HepG2 (cell line): Measurements from ENCODE around the gene C11orf68. TPM values are rescaled to one million over a fixed set of nuclear protein-coding genes. Genes with fewer than 3 reads are reported as not detected.

Source experiments
- ATRX ChIP-seq: sonication (generic); formaldehyde crosslinking; IDR thresholded peaks from 2 replicates; pipeline ENCODE4 v1.4.0; 2020; ENCODE audit warnings: missing genetic modification reagents, borderline replicate concordance
- DR1 ChIP-seq: sonication (generic); formaldehyde crosslinking; IDR thresholded peaks from 2 replicates; pipeline ENCODE4 v1.8.0; 2021; ENCODE audit warnings: mild to moderate bottlenecking, missing genetic modification reagents, inconsistent platforms
- FOXK1 ChIP-seq: sonication (generic); formaldehyde crosslinking; IDR thresholded peaks from 2 replicates; pipeline ENCODE4 v1.4.0; 2020; ENCODE audit warnings: low read depth, missing genetic modification reagents, borderline replicate concordance
- HNRNPUL1 ChIP-seq: fragments of 200-400 bp; formaldehyde crosslinking; IDR thresholded peaks from 2 replicates; pipeline ENCODE4 v1.6.1; 2017; ENCODE audit warnings: low read depth, mild to moderate bottlenecking, low read length, moderate library complexity
- KAT7 ChIP-seq: IDR thresholded peaks from 2 replicates; pipeline ENCODE4 v1.6.1; 2018; ENCODE audit warnings: borderline replicate concordance, missing compliant biosample characterization
- KLF15 ChIP-seq: sonication (generic); formaldehyde crosslinking; IDR thresholded peaks from 2 replicates; pipeline ENCODE4 v1.8.1; 2023; ENCODE audit warnings: borderline replicate concordance, mild to moderate bottlenecking, inconsistent platforms, missing genetic modification reagents, mixed read lengths
- PHF20 ChIP-seq: sonication (generic); formaldehyde crosslinking; IDR thresholded peaks from 2 replicates; pipeline ENCODE4 v1.5.0; 2020; ENCODE audit warnings: mild to moderate bottlenecking, missing genetic modification reagents
- SAP130 ChIP-seq: IDR thresholded peaks from 2 replicates; pipeline ENCODE4 v1.6.1; 2016; ENCODE audit warnings: low read depth
- SIN3A ChIP-seq: IDR thresholded peaks from 2 replicates; pipeline ENCODE4 v1.6.1; 2011; ENCODE audit warnings: low read depth, mild to moderate bottlenecking, control low read depth, low read length, borderline replicate concordance
- ZBTB8A ChIP-seq: sonication (generic); formaldehyde crosslinking; IDR thresholded peaks from 2 replicates; pipeline ENCODE4 v1.4.0; 2020; ENCODE audit warnings: mild to moderate bottlenecking, low read depth, missing genetic modification reagents, borderline replicate concordance
- ZFP37 ChIP-seq: sonication (generic); formaldehyde crosslinking; IDR thresholded peaks from 2 replicates; pipeline ENCODE4 v1.4.0; 2020; ENCODE audit warnings: missing genetic modification reagents, borderline replicate concordance
- ZFY ChIP-seq: sonication (generic); formaldehyde crosslinking; IDR thresholded peaks from 2 replicates; pipeline ENCODE4 v1.4.0; 2020; ENCODE audit warnings: missing genetic modification reagents
- ZMYM3 ChIP-seq: sonication (generic); formaldehyde crosslinking; IDR thresholded peaks from 2 replicates; pipeline ENCODE4 v1.5.1; 2020; ENCODE audit warnings: mild to moderate bottlenecking, missing genetic modification reagents
- ZNF432 ChIP-seq: sonication (generic); formaldehyde crosslinking; IDR thresholded peaks from 2 replicates; pipeline ENCODE4 v1.5.0; 2020; ENCODE audit warnings: missing genetic modification reagents, mild to moderate bottlenecking, borderline replicate concordance
- ZNF792 ChIP-seq: IDR thresholded peaks from 2 replicates; pipeline ENCODE4 v1.6.1; 2016
- polyA plus RNA-seq, 8 experiments: library from polyadenylated mRNA; depleted of rRNA in 3 of 8; stranded (reverse) in 7 of 8; unstranded in 1 of 8; fragments of >200 nt; fragmentation: Illumina TruSeq in 4 of 8; extraction: Trizol in 4 of 8; gene quantifications; 2 replicates each; pipeline versions ENCODE4 v1.2.1 to v1.2.3, GENCODE V29; 2011 to 2016; ENCODE audit warnings: low read depth in 4 of 8, missing spikeins in 1 of 8, mixed read lengths in 1 of 8; ENCODE audit not compliant: insufficient read depth in 1 of 8
- total RNA-seq, 5 experiments: library from RNA; depleted of rRNA; stranded (reverse); fragments of >200 nt; fragmentation: Illumina TruSeq; extraction: Trizol; gene quantifications; 2 replicates each; pipeline ENCODE4 v1.2.3, GENCODE V29; 2016; ENCODE audit warnings: low read depth in 1 of 5
- TF ChIP-seq, protein P1 (sequence below): IDR thresholded peaks from 2 replicates; pipeline ENCODE4 v1.6.1; 2016; ENCODE audit warnings: low read depth
- TF ChIP-seq, protein P2 (sequence below): sonication (generic); formaldehyde crosslinking; IDR thresholded peaks from 2 replicates; pipeline ENCODE4 v1.4.0; 2020; ENCODE audit warnings: missing genetic modification reagents, borderline replicate concordance
- TF ChIP-seq, protein P3 (sequence below): sonication (generic); formaldehyde crosslinking; IDR thresholded peaks from 2 replicates; pipeline ENCODE4 v1.9.0; 2021; ENCODE audit warnings: missing genetic modification reagents, borderline replicate concordance
- TF ChIP-seq, protein P4 (sequence below): sonication (generic); formaldehyde crosslinking; IDR thresholded peaks from 2 replicates; pipeline ENCODE4 v1.4.0; 2020; ENCODE audit warnings: mild to moderate bottlenecking, missing genetic modification reagents
- TF ChIP-seq, protein P5 (sequence below): sonication (generic); formaldehyde crosslinking; IDR thresholded peaks from 2 replicates; pipeline ENCODE4 v1.5.0; 2020; ENCODE audit warnings: mild to moderate bottlenecking, missing genetic modification reagents

Gene C11orf68
- total and polyA plus RNA-seq, 2 of the 13 experiments (the other 11 are each of a cell fraction or from before 2014, with no cell fraction given), result 8.4 to 28.3 TPM

DNA sequence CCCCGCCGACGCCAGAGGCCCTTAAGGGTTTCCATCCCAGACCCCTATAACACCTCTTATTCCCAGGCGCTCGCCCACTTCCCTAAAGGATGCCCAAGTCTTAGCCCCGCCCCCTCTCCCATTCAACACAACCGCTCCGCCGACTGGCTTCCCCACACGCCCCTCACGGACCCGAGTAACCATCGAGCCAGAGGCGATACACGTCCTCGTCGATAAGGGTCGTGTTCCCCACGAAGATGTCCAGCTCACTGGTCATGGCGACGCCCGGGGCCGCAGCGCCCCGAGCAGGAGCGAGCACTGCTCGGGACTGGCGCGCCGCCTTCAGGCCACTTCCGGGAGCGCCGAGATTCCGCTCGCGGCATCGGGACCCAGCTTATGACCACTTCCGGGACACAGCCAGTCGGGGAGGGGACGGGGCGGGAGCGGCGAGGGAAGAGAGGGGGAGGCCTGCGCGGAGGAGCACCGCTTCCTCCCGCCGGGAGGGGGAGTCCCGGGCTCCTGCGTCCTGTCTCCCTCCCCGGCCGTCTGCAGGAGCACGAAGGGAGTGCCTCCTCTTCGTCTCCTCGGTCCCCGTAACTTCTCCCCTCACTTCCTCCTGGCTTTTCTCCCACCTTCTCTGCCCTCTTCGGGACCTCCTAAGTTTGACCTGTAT is 30.6 kb downstream of the C11orf68 start, which contains the start of gene FIBP (continued):
- TF ChIP-seq, protein P1, sequence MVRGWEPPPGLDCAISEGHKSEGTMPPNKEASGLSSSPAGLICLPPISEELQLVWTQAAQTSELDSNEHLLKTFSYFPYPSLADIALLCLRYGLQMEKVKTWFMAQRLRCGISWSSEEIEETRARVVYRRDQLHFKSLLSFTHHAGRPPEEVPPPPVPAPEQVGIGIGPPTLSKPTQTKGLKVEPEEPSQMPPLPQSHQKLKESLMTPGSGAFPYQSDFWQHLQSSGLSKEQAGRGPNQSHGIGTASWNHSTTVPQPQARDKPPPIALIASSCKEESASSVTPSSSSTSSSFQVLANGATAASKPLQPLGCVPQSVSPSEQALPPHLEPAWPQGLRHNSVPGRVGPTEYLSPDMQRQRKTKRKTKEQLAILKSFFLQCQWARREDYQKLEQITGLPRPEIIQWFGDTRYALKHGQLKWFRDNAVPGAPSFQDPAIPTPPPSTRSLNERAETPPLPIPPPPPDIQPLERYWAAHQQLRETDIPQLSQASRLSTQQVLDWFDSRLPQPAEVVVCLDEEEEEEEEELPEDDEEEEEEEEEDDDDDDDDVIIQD (CRISPR knock-in tag), result no peak
- TF ChIP-seq SAP130 (peak; percentile 85), ZBTB8A (CRISPR knock-in tag) (no peak), SIN3A (peak; percentile 60; the same call in 1 of the 2 replicates), ATRX (CRISPR knock-in tag) (no peak), ZNF432 (CRISPR knock-in tag) (no peak), HNRNPUL1 (no peak), ZNF792 (CRISPR knock-in tag) (peak; percentile 59; the same call in 1 of the 2 replicates), FOXK1 (CRISPR knock-in tag) (peak; percentile 83), PHF20 (CRISPR knock-in tag) (peak; percentile 88), ZFY (CRISPR knock-in tag) (peak; percentile 66; the same call in 1 of the 2 replicates), KLF15 (CRISPR knock-in tag) (no peak; the same call in 1 of the 2 replicates), ZFP37 (CRISPR knock-in tag) (no peak), KAT7 (CRISPR knock-in tag) (peak; percentile 46; the same call in 1 of the 2 replicates), DR1 (CRISPR knock-in tag) (no peak), ZMYM3 (CRISPR knock-in tag) (0 out of 2 replicates have a peak, but pooled peaks have one; percentile 30)
- TF ChIP-seq, protein P2, sequence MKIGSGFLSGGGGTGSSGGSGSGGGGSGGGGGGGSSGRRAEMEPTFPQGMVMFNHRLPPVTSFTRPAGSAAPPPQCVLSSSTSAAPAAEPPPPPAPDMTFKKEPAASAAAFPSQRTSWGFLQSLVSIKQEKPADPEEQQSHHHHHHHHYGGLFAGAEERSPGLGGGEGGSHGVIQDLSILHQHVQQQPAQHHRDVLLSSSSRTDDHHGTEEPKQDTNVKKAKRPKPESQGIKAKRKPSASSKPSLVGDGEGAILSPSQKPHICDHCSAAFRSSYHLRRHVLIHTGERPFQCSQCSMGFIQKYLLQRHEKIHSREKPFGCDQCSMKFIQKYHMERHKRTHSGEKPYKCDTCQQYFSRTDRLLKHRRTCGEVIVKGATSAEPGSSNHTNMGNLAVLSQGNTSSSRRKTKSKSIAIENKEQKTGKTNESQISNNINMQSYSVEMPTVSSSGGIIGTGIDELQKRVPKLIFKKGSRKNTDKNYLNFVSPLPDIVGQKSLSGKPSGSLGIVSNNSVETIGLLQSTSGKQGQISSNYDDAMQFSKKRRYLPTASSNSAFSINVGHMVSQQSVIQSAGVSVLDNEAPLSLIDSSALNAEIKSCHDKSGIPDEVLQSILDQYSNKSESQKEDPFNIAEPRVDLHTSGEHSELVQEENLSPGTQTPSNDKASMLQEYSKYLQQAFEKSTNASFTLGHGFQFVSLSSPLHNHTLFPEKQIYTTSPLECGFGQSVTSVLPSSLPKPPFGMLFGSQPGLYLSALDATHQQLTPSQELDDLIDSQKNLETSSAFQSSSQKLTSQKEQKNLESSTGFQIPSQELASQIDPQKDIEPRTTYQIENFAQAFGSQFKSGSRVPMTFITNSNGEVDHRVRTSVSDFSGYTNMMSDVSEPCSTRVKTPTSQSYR (CRISPR knock-in tag), result peak; percentile 30; the same call in 1 of the 2 replicates
- TF ChIP-seq, protein P3, sequence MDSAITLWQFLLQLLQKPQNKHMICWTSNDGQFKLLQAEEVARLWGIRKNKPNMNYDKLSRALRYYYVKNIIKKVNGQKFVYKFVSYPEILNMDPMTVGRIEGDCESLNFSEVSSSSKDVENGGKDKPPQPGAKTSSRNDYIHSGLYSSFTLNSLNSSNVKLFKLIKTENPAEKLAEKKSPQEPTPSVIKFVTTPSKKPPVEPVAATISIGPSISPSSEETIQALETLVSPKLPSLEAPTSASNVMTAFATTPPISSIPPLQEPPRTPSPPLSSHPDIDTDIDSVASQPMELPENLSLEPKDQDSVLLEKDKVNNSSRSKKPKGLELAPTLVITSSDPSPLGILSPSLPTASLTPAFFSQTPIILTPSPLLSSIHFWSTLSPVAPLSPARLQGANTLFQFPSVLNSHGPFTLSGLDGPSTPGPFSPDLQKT, result no peak
- TF ChIP-seq, protein P4, sequence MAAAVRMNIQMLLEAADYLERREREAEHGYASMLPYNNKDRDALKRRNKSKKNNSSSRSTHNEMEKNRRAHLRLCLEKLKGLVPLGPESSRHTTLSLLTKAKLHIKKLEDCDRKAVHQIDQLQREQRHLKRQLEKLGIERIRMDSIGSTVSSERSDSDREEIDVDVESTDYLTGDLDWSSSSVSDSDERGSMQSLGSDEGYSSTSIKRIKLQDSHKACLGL, result no peak; the same call in 1 of the 2 replicates
- TF ChIP-seq, protein P5, sequence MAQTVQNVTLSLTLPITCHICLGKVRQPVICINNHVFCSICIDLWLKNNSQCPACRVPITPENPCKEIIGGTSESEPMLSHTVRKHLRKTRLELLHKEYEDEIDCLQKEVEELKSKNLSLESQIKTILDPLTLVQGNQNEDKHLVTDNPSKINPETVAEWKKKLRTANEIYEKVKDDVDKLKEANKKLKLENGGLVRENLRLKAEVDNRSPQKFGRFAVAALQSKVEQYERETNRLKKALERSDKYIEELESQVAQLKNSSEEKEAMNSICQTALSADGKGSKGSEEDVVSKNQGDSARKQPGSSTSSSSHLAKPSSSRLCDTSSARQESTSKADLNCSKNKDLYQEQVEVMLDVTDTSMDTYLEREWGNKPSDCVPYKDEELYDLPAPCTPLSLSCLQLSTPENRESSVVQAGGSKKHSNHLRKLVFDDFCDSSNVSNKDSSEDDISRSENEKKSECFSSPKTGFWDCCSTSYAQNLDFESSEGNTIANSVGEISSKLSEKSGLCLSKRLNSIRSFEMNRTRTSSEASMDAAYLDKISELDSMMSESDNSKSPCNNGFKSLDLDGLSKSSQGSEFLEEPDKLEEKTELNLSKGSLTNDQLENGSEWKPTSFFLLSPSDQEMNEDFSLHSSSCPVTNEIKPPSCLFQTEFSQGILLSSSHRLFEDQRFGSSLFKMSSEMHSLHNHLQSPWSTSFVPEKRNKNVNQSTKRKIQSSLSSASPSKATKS (CRISPR knock-in tag), result no peak
